Epithelial cell of proximal tubule (primary cell): Measurements from ENCODE around the gene MAN2A1. TPM values are rescaled to one million over a fixed set of nuclear protein-coding genes. Genes with fewer than 3 reads are reported as not detected.

Experiments
- DNase-seq: peaks from one replicate; pipeline ENCODE4 v3.0.0-alpha.2; 2011; ENCODE audit warnings: low read depth
- H3K4me3 ChIP-seq: 2 replicates; pipeline ENCODE4 v1.5.1; 2011; ENCODE audit warnings: low read depth, mild to moderate bottlenecking, low read length
- total RNA-seq: library from RNA; depleted of rRNA; stranded (reverse); fragments of >200 nt; gene quantifications from 2 replicates; pipeline ENCODE4 v1.2.3, GENCODE V29; 2015
- TF ChIP-seq, protein P1 (sequence below): conservative IDR thresholded peaks from 2 replicates; pipeline ENCODE4 v1.5.1; 2012; ENCODE audit warnings: low read depth, mild to moderate bottlenecking, low read length

Gene MAN2A1
- total RNA-seq, 1 donor from 2014 or later = 51.2 TPM

GRCh38 chr5:109916481-109917153 lies 226.9 kb downstream of the MAN2A1 start:
- H3K4me3 ChIP-seq = no peak overlapping the region
- DNase-seq = no peak
- TF ChIP-seq, protein P1, sequence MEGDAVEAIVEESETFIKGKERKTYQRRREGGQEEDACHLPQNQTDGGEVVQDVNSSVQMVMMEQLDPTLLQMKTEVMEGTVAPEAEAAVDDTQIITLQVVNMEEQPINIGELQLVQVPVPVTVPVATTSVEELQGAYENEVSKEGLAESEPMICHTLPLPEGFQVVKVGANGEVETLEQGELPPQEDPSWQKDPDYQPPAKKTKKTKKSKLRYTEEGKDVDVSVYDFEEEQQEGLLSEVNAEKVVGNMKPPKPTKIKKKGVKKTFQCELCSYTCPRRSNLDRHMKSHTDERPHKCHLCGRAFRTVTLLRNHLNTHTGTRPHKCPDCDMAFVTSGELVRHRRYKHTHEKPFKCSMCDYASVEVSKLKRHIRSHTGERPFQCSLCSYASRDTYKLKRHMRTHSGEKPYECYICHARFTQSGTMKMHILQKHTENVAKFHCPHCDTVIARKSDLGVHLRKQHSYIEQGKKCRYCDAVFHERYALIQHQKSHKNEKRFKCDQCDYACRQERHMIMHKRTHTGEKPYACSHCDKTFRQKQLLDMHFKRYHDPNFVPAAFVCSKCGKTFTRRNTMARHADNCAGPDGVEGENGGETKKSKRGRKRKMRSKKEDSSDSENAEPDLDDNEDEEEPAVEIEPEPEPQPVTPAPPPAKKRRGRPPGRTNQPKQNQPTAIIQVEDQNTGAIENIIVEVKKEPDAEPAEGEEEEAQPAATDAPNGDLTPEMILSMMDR = no peak
